Measurements from ENCODE around the gene ZNF304. TPM values are rescaled to one million over a fixed set of nuclear protein-coding genes. Genes with fewer than 3 reads are reported as not detected.

ZNF304 gene
- total and polyA plus RNA-seq, 9 of the 15 experiments (the other 6 are each of a cell fraction or from before 2014, with no cell fraction given): 0.82 to 5.5 (median 3.6) TPM

DNA sequence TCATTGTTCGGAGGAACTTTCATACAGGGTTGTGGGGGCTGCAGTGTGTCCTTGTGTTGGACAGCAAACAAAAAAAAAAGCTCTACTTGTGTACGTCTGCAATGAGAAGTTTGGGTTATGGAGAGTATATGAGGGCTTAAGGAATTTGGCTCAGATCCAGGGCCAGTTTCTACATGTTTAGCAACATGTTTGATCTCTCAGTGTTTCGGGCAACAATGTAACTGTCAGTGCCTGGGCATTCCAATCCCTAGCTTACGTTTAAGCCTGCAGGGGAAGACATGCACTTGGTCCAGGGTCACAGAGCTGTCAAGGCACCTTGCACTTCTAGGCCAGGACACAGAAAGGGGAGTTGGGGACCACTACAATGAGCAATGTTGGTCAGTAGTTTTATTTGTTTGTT is 16.9 kb upstream of the ZNF304 start:
- Histone ChIP-seq H3K4me3 (no peak overlapping the region), H3K9me3 (replicated peaks; ENCODE audit: control insufficient read depth, insufficient read depth, low read depth, low read length) (no peaks in the 10 kb centered on the region), H3K27ac (ENCODE audit: extremely low read depth, low read depth, low read length) (no peak overlapping the region), H4K20me1 (replicated peaks; ENCODE audit: control insufficient read depth, insufficient read depth, low read length) (no peaks in the 10 kb centered on the region), H2AFZ (ENCODE audit: low read depth, low read length) (no peak overlapping the region), H3K4me1 (replicated peaks in 1 of 2; ENCODE audit: control insufficient read depth in 2 of 2, insufficient read depth in 2 of 2, low read length in 2 of 2) (no peaks in the 10 kb centered on the region), H3K9me1 (ENCODE audit: control insufficient read depth, insufficient read depth, low read length) (no peaks in the 10 kb centered on the region), H3K4me2 (ENCODE audit: insufficient read depth, low read length) (no peak overlapping the region), H3K27me3 (ENCODE audit: control insufficient read depth in 2 of 2, insufficient read depth in 2 of 2, low read length in 2 of 2) (no peaks in the 10 kb centered on the region), H3K79me2 (ENCODE audit: control insufficient read depth, insufficient read depth, low read length) (no peaks in the 10 kb centered on the region), H3K36me3 (ENCODE audit: control insufficient read depth, insufficient read depth, low read length) (peaks cover under 1% of the 10 kb centered on the region; the same call in 1 of the 3 replicates), H3K9ac (ENCODE audit: insufficient read depth in 1 of 2, low read depth in 2 of 2, low read length in 2 of 2) (no peak overlapping the region)
- peak; percentile 74 for TF ChIP-seq NFIC (IDR thresholded peaks at IDR 0.05)
- TF ChIP-seq, protein P1, sequence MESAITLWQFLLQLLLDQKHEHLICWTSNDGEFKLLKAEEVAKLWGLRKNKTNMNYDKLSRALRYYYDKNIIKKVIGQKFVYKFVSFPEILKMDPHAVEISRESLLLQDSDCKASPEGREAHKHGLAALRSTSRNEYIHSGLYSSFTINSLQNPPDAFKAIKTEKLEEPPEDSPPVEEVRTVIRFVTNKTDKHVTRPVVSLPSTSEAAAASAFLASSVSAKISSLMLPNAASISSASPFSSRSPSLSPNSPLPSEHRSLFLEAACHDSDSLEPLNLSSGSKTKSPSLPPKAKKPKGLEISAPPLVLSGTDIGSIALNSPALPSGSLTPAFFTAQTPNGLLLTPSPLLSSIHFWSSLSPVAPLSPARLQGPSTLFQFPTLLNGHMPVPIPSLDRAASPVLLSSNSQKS (CRISPR knock-in tag; IDR thresholded peaks at IDR 0.05): no peak
- ATAC-seq (no peak), FAIRE-seq (no peak), DNase-seq (ENCODE audit: extremely low read depth in 1 of 4, low spot score in 3 of 4) (no peak)
- ChIA-PET CTCF (ENCODE audit: low intra/inter-chr PET ratio) (no interaction called here), POLR2A (no interaction called here)
- in situ Hi-C loops (cut with MboI): no loop called here
- no TSS peak for BruUV-seq (replicated peaks)
- WGBS (ENCODE audit: insufficient coverage, low coverage, missing lambda C conversion rate): 34% methylated on average over 4 of the region's 4 CpGs
- intact Hi-C loops (cut with micrococcal nuclease): no loop called here

DNA sequence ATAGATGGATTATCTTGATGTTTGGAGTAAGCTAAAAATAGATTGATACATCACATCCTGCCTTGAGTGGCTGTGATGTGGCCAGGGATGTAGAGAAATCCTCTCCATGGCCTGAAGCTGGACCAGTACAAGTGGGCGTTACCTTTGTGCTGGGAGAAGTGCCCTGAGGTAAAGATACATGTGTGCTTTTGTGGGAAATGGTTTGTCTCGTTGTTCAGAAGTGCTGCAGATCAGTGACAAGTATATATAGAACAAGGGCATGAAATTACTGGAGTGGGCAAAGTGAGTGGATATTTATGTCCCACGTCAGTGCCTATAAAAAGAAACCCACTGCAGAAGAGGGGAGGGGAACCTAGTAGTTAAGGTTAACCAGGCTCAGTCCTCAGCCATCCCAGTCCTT is 12.2 kb upstream of the ZNF304 start:
- no peak for DNase-seq (ENCODE audit: extremely low read depth in 1 of 4, low spot score in 3 of 4)

More for the DNA sequence above, 12.2 kb upstream of the ZNF304 start:
- Histone ChIP-seq H3K4me1 (replicated peaks in 1 of 2; ENCODE audit: control insufficient read depth in 2 of 2, insufficient read depth in 2 of 2, low read length in 2 of 2) (no peaks in the 10 kb centered on the region; a peak in 1 of 5 replicates), H3K27me3 (ENCODE audit: control insufficient read depth in 2 of 2, insufficient read depth in 2 of 2, low read length in 2 of 2) (no peaks in the 10 kb centered on the region), H3K36me3 (ENCODE audit: control insufficient read depth, insufficient read depth, low read length) (no peaks in the 10 kb centered on the region), H3K9me1 (ENCODE audit: control insufficient read depth, insufficient read depth, low read length) (no peaks in the 10 kb centered on the region), H2AFZ (ENCODE audit: low read depth, low read length) (no peak overlapping the region), H3K9me3 (replicated peaks; ENCODE audit: control insufficient read depth, insufficient read depth, low read depth, low read length) (no peaks in the 10 kb centered on the region), H3K79me2 (ENCODE audit: control insufficient read depth, insufficient read depth, low read length) (no peaks in the 10 kb centered on the region), H3K9ac (ENCODE audit: insufficient read depth in 1 of 2, low read depth in 2 of 2, low read length in 2 of 2) (no peak overlapping the region), H3K27ac (ENCODE audit: extremely low read depth, low read depth, low read length) (no peak overlapping the region), H3K4me3 (no peak overlapping the region), H3K4me2 (ENCODE audit: insufficient read depth, low read length) (no peak overlapping the region), H4K20me1 (replicated peaks; ENCODE audit: control insufficient read depth, insufficient read depth, low read length) (no peaks in the 10 kb centered on the region)
- WGBS (ENCODE audit: insufficient coverage, low coverage, missing lambda C conversion rate): 5% methylated on average over 3 of the region's 3 CpGs
- CTCF ChIA-PET (ENCODE audit: low intra/inter-chr PET ratio): no interaction called here
- POLR2A ChIA-PET: no interaction called here
- intact Hi-C loops (cut with micrococcal nuclease) (no loop called here), in situ Hi-C loops (cut with MboI) (no loop called here)
- FAIRE-seq (no peak), ATAC-seq (no peak)
- TF ChIP-seq, protein P2, sequence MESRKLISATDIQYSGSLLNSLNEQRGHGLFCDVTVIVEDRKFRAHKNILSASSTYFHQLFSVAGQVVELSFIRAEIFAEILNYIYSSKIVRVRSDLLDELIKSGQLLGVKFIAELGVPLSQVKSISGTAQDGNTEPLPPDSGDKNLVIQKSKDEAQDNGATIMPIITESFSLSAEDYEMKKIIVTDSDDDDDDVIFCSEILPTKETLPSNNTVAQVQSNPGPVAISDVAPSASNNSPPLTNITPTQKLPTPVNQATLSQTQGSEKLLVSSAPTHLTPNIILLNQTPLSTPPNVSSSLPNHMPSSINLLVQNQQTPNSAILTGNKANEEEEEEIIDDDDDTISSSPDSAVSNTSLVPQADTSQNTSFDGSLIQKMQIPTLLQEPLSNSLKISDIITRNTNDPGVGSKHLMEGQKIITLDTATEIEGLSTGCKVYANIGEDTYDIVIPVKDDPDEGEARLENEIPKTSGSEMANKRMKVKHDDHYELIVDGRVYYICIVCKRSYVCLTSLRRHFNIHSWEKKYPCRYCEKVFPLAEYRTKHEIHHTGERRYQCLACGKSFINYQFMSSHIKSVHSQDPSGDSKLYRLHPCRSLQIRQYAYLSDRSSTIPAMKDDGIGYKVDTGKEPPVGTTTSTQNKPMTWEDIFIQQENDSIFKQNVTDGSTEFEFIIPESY (CRISPR knock-in tag; IDR thresholded peaks at IDR 0.05): no peak
- TF ChIP-seq MEF2D (tag; conservative IDR thresholded peaks at IDR 0.05; ENCODE audit: low read depth): 0 out of 2 replicates have a peak, but pooled peaks have one; percentile 5
- BruUV-seq (replicated peaks): no TSS peak
